Hepatocyte (in vitro differentiated cells): Measurements from ENCODE around the gene AKT2. TPM values are rescaled to one million over a fixed set of nuclear protein-coding genes. Genes with fewer than 3 reads are reported as not detected.
A peak's percentile ranks its signal among the peaks of the same experiment; 100 is the strongest.

Experiments used
- DNase-seq: peaks from one replicate; pipeline ENCODE4 v3.0.0-alpha.2; 2016; ENCODE audit warnings: low spot score
- H2AFZ ChIP-seq: fragments of 200-600 bp; sonication (generic); 2 replicates; pipeline ENCODE4 v1.6.0; 2016; ENCODE audit warnings: antibody characterized with exemption, mild to moderate bottlenecking
- H3K27ac ChIP-seq: fragments of 200-600 bp; sonication (generic); 2 replicates; pipeline ENCODE4 v1.5.1; 2016; ENCODE audit warnings: mild to moderate bottlenecking
- H3K27me3 ChIP-seq: fragments of 200-600 bp; sonication (generic); 2 replicates; pipeline ENCODE4 v1.6.1; 2016
- H3K36me3 ChIP-seq: fragments of 200-600 bp; sonication (generic); replicated peaks from 2 replicates; pipeline ENCODE4 v1.5.1; 2016; ENCODE audit warnings: low read depth; ENCODE audit not compliant: insufficient read depth
- H3K4me1 ChIP-seq: fragments of 200-600 bp; sonication (generic); 2 replicates; pipeline ENCODE4 v1.5.1; 2016; ENCODE audit warnings: mild to moderate bottlenecking, moderate library complexity; ENCODE audit not compliant: insufficient read depth
- H3K4me2 ChIP-seq: fragments of 200-600 bp; sonication (generic); 2 replicates; pipeline ENCODE4 v1.6.0; 2016
- H3K4me3 ChIP-seq: fragments of 200-600 bp; sonication (generic); 2 replicates; pipeline ENCODE4 v1.5.1; 2016; ENCODE audit warnings: mild to moderate bottlenecking
- H3K79me2 ChIP-seq: fragments of 200-600 bp; sonication (generic); 2 replicates; pipeline ENCODE4 v1.6.0; 2017; ENCODE audit warnings: mild to moderate bottlenecking
- H3K9me2 ChIP-seq: fragments of 200-600 bp; sonication (generic); replicated peaks from 2 replicates; pipeline ENCODE4 v1.6.0; 2017; ENCODE audit warnings: mild to moderate bottlenecking; ENCODE audit not compliant: insufficient read depth
- H3K9me3 ChIP-seq: fragments of 200-600 bp; sonication (generic); 2 replicates; pipeline ENCODE4 v1.5.1; 2016; ENCODE audit warnings: low read depth, mild to moderate bottlenecking
- H4K20me1 ChIP-seq: fragments of 200-600 bp; sonication (generic); 2 replicates; pipeline ENCODE4 v1.6.0; 2016; ENCODE audit warnings: mild to moderate bottlenecking; ENCODE audit not compliant: insufficient read depth, poor library complexity, severe bottlenecking
- CTCF ChIP-seq: fragments of 200-600 bp; sonication (generic); IDR thresholded peaks from 2 replicates; pipeline ENCODE4 v1.5.1; 2016; ENCODE audit warnings: antibody characterized with exemption, mild to moderate bottlenecking; ENCODE audit not compliant: poor library complexity
- EZH2 ChIP-seq: fragments of 200-600 bp; sonication (generic); IDR thresholded peaks from 2 replicates; pipeline ENCODE4 v1.6.1; 2016; ENCODE audit warnings: antibody characterized with exemption, mild to moderate bottlenecking, borderline replicate concordance
- EZH2phosphoT487 ChIP-seq: fragments of 200-600 bp; sonication (generic); IDR thresholded peaks from one replicate; pipeline ENCODE4 v1.6.1; 2018; ENCODE audit warnings: antibody characterized with exemption, mild to moderate bottlenecking, low read depth, moderate library complexity; ENCODE audit not compliant: unreplicated experiment, severe bottlenecking
- WGBS: methylation state at CpG from one replicate; pipeline ENCODE4 v1.1.6; 2016; ENCODE audit warnings: low lambda C conversion rate; ENCODE audit errors: missing lambda C conversion rate; 5-methylcytosine and 5-hydroxymethylcytosine counted together
- polyA plus RNA-seq: library from polyadenylated mRNA; unstranded; fragments of >200 nt; fragmentation: Nextera tagmentation; extraction: Ambion mirVana; gene quantifications from 2 replicates; pipeline ENCODE4 v1.2.1, GENCODE V29; 2016
- total RNA-seq: library from RNA; depleted of rRNA; stranded (reverse); fragments of >200 nt; gene quantifications from 2 replicates; pipeline ENCODE4 v1.2.3, GENCODE V29; 2014

The AKT2 gene
- total and polyA plus RNA-seq, 2 experiments from 2014 or later: 54.9 to 106 TPM

GRCh38 chr19:40192758-40193586 lies 92.2 kb downstream of the AKT2 start:
- Histone ChIP-seq H3K4me2 (peak overlapping the region; percentile 99), H3K27ac (no peak overlapping the region), H3K9me3 (no peaks in the 10 kb centered on the region), H3K9me2 (no peaks in the 10 kb centered on the region), H3K4me3 (no peak overlapping the region), H3K79me2 (no peaks in the 10 kb centered on the region), H3K36me3 (no peaks in the 10 kb centered on the region), H4K20me1 (no peaks in the 10 kb centered on the region), H3K27me3 (no peaks in the 10 kb centered on the region), H3K4me1 (peaks cover 4% of the 10 kb centered on the region), H2AFZ (no peak overlapping the region)
- no peak for DNase-seq
- 85% methylated on average over 5 of the region's 5 CpGs for WGBS
- TF ChIP-seq CTCF: no peak

GRCh38 chr19:40191836-40192646 lies 93.1 kb downstream of the AKT2 start:
- no peaks in the 10 kb centered on the region for H3K9me2 ChIP-seq
- H4K20me1 ChIP-seq: no peaks in the 10 kb centered on the region
- H3K4me2 ChIP-seq: peak overlapping the region; percentile 99
- H3K79me2 ChIP-seq: no peaks in the 10 kb centered on the region
- peak overlapping the region; percentile 99 for H2AFZ ChIP-seq
- WGBS: 36% methylated on average over 36 of the region's 62 CpGs
- H3K36me3 ChIP-seq: no peaks in the 10 kb centered on the region
- no peak overlapping the region for H3K27ac ChIP-seq
- DNase-seq: peak; percentile 55
- H3K4me3 ChIP-seq: peak overlapping the region; percentile 85
- H3K9me3 ChIP-seq: no peaks in the 10 kb centered on the region
- no peaks in the 10 kb centered on the region for H3K27me3 ChIP-seq
- H3K4me1 ChIP-seq: peaks cover 4% of the 10 kb centered on the region
- peak; percentile 30 for TF ChIP-seq CTCF
- no peak for TF ChIP-seq EZH2phosphoT487
- no peak for TF ChIP-seq EZH2

GRCh38 chr19:40190891-40191835 lies 94.0 kb downstream of the AKT2 start, which contains the start of gene MAP3K10:
Gene MAP3K10 (plus strand): TSS chr19:40191426. CDS start chr19:40192032, 606 bp downstream.
- no peaks in the 10 kb centered on the region for H3K27me3 ChIP-seq
- peak within 1 kb of the TSS; percentile 99 for H3K4me2 ChIP-seq
- no peaks in the 10 kb centered on the region for H3K79me2 ChIP-seq
- H3K36me3 ChIP-seq: no peaks in the 10 kb centered on the region
- TF ChIP-seq EZH2phosphoT487 (no peak), EZH2 (no peak), CTCF (no peak)
- DNase-seq: peak; percentile 88
- H2AFZ ChIP-seq: peak within 1 kb of the TSS; percentile 100
- H3K4me3 ChIP-seq: peak within 1 kb of the TSS; percentile 85
- no peaks in the 10 kb centered on the region for H4K20me1 ChIP-seq
- WGBS: 2% methylated on average over 34 of the region's 116 CpGs
- no peaks in the 10 kb centered on the region for H3K9me2 ChIP-seq
- H3K27ac ChIP-seq: peak within 1 kb of the TSS; percentile 96
- H3K4me1 ChIP-seq: peaks cover 4% of the 10 kb centered on the region
- H3K9me3 ChIP-seq: no peaks in the 10 kb centered on the region
